Stimulated activated CD4-positive, alpha-beta T cell treated with anti-CD3 and anti-CD28 coated beads, Interleukin-2, amount 100 ng/mL, for 4 hours (primary cell): ENCODE measurements around the gene UNK.
A peak's percentile ranks its signal among the peaks of the same experiment; 100 is the strongest.

ENCODE experiments used
- DNase-seq: peaks from one replicate; pipeline ENCODE4 v3.0.0-alpha.2; 2020; ENCODE audit warnings: low read depth

The UNK gene, protein sequence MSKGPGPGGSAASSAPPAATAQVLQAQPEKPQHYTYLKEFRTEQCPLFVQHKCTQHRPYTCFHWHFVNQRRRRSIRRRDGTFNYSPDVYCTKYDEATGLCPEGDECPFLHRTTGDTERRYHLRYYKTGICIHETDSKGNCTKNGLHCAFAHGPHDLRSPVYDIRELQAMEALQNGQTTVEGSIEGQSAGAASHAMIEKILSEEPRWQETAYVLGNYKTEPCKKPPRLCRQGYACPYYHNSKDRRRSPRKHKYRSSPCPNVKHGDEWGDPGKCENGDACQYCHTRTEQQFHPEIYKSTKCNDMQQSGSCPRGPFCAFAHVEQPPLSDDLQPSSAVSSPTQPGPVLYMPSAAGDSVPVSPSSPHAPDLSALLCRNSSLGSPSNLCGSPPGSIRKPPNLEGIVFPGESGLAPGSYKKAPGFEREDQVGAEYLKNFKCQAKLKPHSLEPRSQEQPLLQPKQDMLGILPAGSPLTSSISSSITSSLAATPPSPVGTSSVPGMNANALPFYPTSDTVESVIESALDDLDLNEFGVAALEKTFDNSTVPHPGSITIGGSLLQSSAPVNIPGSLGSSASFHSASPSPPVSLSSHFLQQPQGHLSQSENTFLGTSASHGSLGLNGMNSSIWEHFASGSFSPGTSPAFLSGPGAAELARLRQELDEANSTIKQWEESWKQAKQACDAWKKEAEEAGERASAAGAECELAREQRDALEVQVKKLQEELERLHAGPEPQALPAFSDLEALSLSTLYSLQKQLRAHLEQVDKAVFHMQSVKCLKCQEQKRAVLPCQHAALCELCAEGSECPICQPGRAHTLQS

GRCh38 chr17:75784473-75785015, at the start of gene UNK:
Gene UNK (plus strand): TSS chr17:75784806. CDS start chr17:75784881, 75 bp downstream.
- DNase-seq: peak; percentile 94

GRCh38 chr17:75736173-75736835, 48.3 kb upstream of the UNK start:
- no peak for DNase-seq

DNA sequence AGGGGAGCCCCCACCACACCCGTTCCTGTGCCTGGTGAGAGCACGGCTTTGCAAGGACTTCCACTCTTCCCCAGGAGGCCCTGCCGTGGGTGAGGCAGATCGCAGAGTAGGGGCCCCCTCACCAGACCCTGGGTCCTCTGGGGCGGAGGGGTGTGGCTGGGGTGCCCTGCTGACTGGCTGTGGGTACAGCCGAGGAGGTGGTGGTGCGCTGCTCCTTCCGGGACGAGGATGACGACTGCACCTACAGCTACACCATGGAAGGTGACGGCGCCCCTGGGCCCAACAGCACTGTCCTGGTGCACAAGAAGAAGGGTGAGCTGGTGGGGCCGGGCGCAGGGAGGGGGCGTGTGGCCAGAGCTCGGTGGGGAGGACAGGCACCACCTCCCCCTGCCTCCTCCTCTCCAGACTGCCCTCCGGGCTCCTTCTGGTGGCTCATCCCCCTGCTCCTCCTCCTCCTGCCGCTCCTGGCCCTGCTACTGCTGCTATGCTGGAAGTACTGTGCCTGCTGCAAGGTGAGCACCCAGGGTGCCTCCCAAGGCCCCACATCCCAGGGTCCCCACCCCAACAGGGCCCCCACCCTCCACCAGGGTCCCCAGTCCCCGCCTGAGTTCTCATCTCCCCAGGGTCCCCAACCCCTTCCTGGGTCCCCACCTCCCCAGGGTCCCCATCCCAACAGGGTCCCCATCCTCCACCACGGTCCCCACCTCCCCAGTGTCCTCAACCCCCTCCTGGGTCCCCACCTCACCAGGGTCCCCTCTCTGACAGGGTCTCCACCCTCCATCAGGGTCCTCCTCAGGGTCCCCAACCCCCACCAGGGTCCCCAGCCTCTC, 47.3 kb upstream of the UNK start:
- no peak for DNase-seq

- no peak for DNase-seq
Observed at GRCh38 chr17:75738218-75738802, 46.3 kb upstream of the UNK start.

DNA sequence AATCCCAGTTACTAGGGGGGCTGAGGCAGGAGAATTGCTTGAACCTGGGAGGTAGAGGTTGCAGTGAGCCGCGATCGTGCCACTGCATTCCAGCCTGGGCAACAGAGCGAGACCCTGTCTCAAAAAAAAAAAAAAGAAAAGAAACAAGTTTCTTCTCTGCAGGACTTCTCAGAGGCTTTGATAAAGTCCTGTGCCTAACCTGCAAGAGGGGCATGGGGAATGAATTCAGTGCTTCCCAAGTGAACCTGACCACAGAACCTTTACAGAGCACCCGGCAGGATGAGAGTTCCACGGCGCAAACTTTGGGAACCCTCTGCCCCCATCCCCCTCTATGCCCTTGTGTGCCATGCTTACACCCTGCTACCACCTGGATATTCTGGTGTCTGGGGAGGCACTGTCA, 45.4 kb upstream of the UNK start:
- DNase-seq: no peak

- DNase-seq: no peak
Observed at GRCh38 chr17:75739801-75740200, 44.8 kb upstream of the UNK start.

- no peak for DNase-seq
Observed at GRCh38 chr17:75740215-75740614, 44.4 kb upstream of the UNK start.

DNA sequence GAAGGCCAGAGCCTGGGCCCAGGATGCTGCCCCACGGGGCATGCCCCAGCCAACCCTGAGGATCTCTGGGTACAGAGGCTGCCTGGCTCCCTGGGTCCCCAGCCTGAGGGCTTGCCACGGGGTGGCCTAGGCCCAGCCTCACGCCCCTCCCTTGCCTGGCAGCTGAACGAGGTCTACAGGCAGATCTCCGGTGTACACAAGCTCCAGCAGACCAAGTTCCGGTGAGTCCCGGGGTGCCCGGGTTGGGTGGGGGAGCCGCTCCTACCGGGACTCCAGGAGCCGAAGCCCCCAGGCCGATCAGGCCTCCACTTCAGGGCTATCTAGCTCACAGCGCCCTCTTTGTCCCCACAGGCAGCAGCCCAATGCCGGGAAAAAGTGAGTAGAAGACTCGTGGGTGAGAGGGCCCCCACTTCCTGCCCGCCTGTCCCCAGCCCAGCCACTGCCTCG, 44.0 kb upstream of the UNK start:
- no peak for DNase-seq

DNA sequence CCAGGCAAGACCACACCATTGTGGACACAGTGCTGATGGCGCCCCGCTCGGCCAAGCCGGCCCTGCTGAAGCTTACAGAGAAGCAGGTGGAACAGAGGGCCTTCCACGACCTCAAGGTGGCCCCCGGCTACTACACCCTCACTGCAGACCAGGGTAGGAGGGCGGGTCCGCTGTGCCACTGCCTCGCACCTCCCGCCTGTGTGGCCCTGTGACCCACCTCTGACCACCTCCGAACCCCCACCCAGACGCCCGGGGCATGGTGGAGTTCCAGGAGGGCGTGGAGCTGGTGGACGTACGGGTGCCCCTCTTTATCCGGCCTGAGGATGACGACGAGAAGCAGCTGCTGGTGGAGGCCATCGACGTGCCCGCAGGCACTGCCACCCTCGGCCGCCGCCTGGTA, 42.3 kb upstream of the UNK start:
- no peak for DNase-seq

- no peak for DNase-seq
Observed at GRCh38 chr17:75743625-75744206, 40.9 kb upstream of the UNK start.

DNA sequence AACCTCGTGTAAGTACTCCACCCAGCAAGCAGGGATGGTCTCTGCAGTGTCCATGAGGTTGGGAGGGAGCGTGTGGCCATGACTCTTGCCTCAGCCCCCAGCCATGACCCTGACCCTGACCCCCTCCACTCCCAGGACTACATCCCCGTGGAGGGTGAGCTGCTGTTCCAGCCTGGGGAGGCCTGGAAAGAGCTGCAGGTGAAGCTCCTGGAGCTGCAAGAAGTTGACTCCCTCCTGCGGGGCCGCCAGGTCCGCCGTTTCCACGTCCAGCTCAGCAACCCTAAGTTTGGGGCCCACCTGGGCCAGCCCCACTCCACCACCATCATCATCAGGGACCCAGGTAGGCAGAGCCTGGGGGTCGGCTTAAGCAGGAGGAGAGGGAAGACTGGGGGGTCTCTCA, 35.9 kb upstream of the UNK start:
- no peak for DNase-seq

DNA sequence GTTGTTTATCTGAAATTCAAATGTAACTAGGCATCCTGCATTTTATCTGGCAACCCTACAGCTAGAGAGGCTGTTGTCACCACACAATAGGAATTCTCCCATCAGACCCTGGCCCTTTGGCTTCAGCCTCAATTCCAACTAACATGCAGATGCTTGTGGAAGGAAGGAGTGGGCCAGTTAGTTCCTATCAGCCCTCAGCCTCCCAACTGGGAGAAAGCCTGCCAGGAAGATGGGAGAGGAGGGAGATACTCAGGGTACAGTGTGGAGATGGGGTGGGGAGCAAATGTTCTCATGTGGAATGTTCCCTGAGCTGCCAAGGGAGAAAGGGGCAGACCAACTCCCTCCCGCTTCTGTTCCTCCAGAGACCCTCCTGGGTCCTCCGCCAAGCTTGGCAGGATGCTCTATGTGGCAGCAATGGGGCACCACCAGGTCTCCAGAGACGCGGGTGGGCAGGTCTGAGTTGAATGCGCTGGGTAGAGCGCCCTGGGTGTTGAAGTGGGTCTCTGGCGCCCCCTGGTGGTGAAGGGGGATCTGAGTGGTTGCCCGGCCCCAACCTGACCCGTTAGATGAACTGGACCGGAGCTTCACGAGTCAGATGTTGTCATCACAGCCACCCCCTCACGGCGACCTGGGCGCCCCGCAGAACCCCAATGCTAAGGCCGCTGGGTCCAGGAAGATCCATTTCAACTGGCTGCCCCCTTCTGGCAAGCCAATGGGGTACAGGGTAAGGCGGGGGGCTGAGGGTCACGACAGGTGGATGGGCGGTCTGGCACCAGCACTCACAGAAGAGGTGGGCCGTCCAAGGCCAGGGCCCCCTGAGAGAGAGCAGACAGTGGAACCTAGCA, 34.8 kb upstream of the UNK start:
- peak; percentile 80 for DNase-seq

DNA sequence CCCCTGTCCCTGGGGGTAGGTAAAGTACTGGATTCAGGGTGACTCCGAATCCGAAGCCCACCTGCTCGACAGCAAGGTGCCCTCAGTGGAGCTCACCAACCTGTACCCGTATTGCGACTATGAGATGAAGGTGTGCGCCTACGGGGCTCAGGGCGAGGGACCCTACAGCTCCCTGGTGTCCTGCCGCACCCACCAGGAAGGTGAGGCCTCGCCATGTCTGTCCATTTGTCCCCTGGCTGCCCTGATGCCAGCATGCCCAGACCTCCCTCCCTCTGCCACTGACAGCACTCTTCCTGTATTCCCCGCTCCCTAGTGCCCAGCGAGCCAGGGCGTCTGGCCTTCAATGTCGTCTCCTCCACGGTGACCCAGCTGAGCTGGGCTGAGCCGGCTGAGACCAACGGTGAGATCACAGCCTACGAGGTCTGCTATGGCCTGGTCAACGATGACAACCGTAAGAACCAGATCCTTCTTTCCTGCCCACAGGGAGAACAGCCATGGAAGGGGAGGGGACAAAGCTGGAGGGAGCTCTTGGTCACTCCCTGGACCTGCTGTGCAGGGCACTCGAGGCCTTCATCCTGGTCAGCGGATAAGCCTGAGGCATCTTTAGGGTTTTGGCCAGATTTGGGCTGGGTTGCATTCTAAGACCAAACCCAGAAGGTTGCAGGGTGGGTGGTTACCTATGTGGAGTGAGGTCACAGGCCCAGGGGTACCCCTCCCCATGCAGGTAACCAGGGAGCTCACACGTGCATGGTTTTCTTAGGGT, 33.8 kb upstream of the UNK start:
- no peak for DNase-seq

GRCh38 chr17:75751676-75752404, 32.8 kb upstream of the UNK start:
- no peak for DNase-seq

DNA sequence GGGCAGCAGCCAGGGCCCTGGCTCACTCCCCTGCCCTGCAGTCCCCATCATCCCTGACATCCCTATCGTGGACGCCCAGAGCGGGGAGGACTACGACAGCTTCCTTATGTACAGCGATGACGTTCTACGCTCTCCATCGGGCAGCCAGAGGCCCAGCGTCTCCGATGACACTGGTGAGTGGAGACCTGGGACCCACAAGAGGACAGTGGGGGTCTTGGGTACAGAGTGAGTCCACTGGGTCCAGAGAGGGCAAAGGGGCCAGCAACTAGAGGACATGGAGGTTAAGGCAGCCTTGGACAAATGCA, 32.2 kb upstream of the UNK start:
- no peak for DNase-seq

GRCh38 chr17:75752802-75753513, 31.6 kb upstream of the UNK start:
- DNase-seq: no peak

DNA sequence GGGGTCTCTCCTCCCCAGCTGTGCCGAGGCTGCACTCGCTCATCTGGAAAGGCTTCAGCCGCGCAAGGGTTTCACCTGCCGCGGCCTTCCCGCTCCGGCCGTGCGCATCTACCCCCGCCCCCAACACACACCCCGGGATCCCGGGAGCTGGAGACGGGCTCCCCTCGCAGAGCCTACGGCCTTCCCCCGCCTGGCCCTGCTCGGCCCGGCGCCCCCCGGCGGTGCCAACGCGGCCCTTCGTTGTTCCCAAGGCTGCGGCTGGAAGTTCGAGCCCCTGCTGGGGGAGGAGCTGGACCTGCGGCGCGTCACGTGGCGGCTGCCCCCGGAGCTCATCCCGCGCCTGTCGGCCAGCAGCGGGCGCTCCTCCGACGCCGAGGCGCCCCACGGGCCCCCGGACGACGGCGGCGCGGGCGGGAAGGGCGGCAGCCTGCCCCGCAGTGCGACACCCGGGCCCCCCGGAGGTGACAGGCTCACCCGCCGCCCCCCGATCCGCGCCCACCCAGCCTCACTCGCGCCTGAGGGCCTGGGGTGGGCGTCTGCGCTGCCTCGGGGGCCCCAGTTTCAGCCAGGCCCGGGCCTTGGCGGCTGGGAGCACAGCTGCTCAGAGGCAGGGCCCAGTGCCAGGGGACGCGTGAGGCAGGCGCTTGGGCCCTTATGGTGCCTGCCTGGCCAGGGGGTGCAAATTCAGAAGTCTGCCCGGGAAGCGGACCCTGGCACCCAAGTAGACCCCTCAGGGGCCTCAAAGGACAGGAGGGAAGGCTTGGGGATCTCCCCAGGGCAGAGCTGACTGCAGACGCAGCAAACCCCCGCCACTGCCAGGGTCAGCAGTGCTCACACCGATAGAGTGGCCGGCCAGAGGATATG, 30.9 kb upstream of the UNK start:
- DNase-seq: peak; percentile 58
